Fibroblast of pulmonary artery (primary cell): ENCODE results near the gene CARM1.
"Not testable (repeated sequence)": the region's sequence is repeated elsewhere in the genome, so short reads cannot be mapped to it uniquely, and the experiment has no call there.

Experiments used
- DNase-seq: peaks from one replicate; pipeline ENCODE4 v3.0.0-alpha.2; 2010; ENCODE audit warnings: low read depth
- H3K4me3 ChIP-seq: replicated peaks from 2 replicates; pipeline ENCODE4 v1.5.1; 2011; ENCODE audit warnings: low read depth, mild to moderate bottlenecking, control low read depth, low read length, moderate library complexity
- CTCF ChIP-seq: IDR thresholded peaks from 2 replicates; pipeline ENCODE4 v1.5.1; 2011; ENCODE audit warnings: mild to moderate bottlenecking, control low read depth, low read length, inconsistent platforms; ENCODE audit errors: missing control alignments

Gene CARM1

DNA sequence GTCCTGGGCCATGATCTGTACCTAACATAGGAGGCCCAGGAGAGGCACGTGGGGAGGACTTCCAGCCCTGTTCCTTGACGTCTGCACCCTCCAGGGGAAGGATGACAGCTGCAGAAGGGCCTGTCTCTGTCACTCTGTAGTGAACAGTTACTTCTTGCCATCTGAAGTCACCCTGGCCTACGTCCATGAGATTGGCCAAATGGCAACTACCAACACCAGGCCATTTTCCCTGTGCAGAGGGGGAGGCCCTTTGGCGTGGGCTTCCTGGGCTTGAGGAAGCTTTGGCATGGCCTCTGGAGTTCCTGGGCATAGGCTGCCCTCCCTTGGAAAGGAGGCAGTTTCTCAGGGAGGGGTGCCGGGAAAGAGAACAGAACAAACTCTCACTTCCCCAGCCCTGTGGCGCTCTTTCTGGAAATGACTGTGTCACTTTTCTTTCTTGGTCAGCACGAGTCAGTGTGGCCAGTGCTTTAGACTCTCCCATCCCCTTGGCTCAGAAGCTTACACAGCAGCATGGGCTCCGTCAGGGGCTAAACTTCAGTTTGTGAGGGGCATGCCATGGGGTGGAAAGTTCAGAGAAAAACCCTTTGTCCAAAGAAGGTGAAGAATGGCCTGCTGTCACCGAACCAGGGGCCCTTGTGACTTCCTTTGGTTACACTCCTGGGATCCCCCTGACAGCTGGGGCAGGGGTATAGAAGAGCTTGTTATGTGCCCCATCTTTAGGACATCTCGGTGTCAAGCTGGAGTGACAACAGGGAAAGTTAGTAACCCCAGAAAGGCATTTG lies 5.3 kb downstream of the CARM1 start:
- no peak for TF ChIP-seq CTCF
- no peak overlapping the region for H3K4me3 ChIP-seq
- no peak for DNase-seq

- DNase-seq, H3K4me3 ChIP-seq: not testable (repeated sequence)
Measured at GRCh38 chr19:10877608-10878007, 6.3 kb downstream of the CARM1 start.

GRCh38 chr19:10878253-10878652 lies 6.9 kb downstream of the CARM1 start:
- H3K4me3 ChIP-seq: no peak overlapping the region
- DNase-seq: no peak
- TF ChIP-seq CTCF: no peak

- DNase-seq: no peak
- no peak for TF ChIP-seq CTCF
- H3K4me3 ChIP-seq: no peak overlapping the region
Measured at GRCh38 chr19:10881403-10882107, 10.2 kb downstream of the CARM1 start.

DNA sequence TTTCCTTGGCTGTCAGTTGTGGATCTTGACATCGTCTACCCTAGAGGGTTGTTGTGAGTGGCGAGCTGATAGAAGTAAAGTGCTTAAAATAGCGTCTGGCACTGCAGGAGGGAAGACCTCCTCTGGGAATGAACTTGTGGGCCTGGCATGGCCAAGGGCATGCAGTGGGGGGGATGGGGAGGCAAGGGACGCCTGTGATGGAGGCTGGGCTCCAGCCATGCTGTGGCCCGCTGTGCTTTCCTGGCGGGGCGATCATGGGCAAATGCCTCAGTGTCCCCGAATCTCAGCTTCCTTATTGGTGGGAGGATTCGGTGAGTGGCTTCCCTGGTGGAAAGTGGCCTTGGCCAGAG lies 10.7 kb downstream of the CARM1 start:
- no peak for TF ChIP-seq CTCF
- no peak for DNase-seq
- H3K4me3 ChIP-seq: no peak overlapping the region

DNA sequence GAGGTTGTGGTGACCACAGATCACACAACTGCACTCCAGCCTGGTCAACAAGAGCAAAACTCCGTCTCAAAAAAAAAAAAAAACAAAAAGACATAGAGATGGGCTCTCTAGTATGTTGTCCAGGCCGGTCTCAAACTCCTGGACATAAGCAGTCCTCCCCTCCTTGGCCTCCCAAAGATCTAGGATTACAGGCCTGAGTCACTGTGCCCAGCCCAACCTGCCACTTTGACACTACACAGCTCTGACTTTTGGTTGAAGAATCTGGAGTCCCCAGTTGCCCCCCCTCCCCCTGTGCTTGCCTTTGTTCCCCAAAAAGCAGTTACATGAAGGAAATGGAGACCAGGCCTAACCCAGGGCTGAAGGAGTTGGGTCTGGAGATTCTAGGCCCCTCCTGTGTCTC lies 12.9 kb downstream of the CARM1 start:
- DNase-seq: peak; percentile 59
- no peak overlapping the region for H3K4me3 ChIP-seq
- no peak for TF ChIP-seq CTCF

DNA sequence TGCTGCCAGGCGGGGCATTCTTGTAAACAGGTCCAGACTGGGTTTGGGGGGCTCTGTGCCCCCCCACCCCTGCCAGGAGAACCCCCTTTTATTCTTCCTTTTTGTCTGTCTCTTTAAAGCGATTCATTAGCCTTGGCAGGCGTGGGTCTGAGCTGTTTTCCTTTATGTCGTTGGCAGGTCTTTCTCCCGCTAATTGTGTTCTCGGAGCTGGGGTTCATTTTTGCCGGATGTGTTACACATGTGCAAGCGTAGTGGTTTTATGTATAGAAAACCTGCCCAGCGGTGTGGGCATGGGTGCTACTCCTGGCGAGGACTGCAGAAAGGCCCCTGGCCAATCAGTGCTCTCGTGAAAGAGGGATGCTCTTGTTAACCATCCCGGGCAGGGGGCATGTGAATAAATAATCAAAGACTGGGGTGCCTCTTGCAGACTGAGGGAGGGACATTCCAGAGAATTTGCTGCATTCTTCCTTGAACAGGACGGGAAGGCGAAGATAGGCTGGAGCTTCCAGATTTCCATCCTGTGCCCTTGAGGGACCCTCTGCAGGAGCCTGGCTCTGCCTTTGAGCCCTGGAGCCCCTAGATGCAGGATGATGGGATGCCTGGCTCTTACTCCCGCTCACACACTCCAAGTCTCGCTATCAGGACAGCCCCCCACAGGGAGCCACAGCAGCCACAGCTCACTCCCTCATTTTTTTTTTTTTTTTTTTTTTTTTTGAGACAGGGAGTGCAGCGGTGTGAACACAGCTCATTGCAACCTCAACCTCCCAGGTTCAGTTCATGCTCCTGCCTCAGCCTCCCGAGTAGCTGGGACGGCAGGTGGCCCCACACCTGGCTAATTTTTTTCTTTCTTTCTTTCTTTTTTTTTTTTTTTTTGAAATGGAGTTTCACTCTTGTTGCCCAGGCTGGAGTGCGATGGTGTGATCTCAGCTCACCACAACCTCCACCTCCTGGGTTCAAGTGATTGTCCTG lies 14.1 kb downstream of the CARM1 start:
- H3K4me3 ChIP-seq: no peak overlapping the region
- DNase-seq: no peak
- TF ChIP-seq CTCF: no peak
